B cell (primary cell): ENCODE data around the gene CHODL. TPM values are rescaled to one million over a fixed set of nuclear protein-coding genes. Genes with fewer than 3 reads are reported as not detected.

Source experiments
- ATAC-seq: fragments of 200-7000 bp; cut with Tn5 transposase; one replicate; pipeline ENCODE4 v1.10.0; 2021; ENCODE audit warnings: low read depth, mild to moderate bottlenecking, moderate number of reproducible peaks, moderate library complexity
- CTCF ChIA-PET: fragments of 350-600 bp; sonication (Branson Sonifier 250); formaldehyde crosslinking; loops from one replicate; lab custom pipeline; 2021; ENCODE audit warnings: antibody characterized with exemption, inconsistent platforms; lab: Charles Lee
- POLR2A ChIA-PET: fragments of 350-600 bp; sonication (Branson Sonifier 250); formaldehyde crosslinking; loops from one replicate; lab custom pipeline; 2021; ENCODE audit warnings: antibody characterized with exemption; lab: Charles Lee
- DNase-seq: peaks from one replicate; pipeline ENCODE4 v3.0.0; 2013
- H2AFZ ChIP-seq: 2 replicates; pipeline ENCODE4 v1.6.1; 2012; ENCODE audit warnings: mild to moderate bottlenecking, low read depth, low read length; ENCODE audit not compliant: insufficient read depth, poor library complexity, severe bottlenecking
- H3K27ac ChIP-seq, 2 donors: 1 replicate in 1 of 2; 2 replicates in 1 of 2; pipeline ENCODE4 v1.5.1; 2012 to 2013; ENCODE audit warnings: low read length in 2 of 2, mild to moderate bottlenecking in 2 of 2, moderate library complexity in 1 of 2
- H3K27me3 ChIP-seq, 4 experiments: fragments of 200-600 bp in 1 of 4; sonication (generic) in 1 of 4; replicated peaks in 1 of 4; 1 replicate in 2 of 4; 2 replicates in 2 of 4; pipeline versions ENCODE4 v1.6.1 to v1.7.0; 2013 to 2016; ENCODE audit warnings: low read length in 3 of 4, mild to moderate bottlenecking in 2 of 4, mixed read lengths in 1 of 4, moderate library complexity in 1 of 4; ENCODE audit not compliant: insufficient read depth in 4 of 4, control insufficient read depth in 3 of 4; ENCODE audit errors: control extremely low read depth in 1 of 4
- H3K36me3 ChIP-seq, 2 experiments: replicated peaks in 1 of 2; 1 replicate in 1 of 2; 2 replicates in 1 of 2; pipeline versions ENCODE4 v1.6.1 to v1.7.1; 2013; ENCODE audit warnings: low read length in 1 of 2; ENCODE audit not compliant: insufficient read depth in 2 of 2, control insufficient read depth in 1 of 2; ENCODE audit errors: control extremely low read depth in 1 of 2, extremely low read depth in 1 of 2
- H3K4me1 ChIP-seq, 2 donors: fragments of 200-600 bp in 1 of 2; sonication (generic) in 1 of 2; 1 replicate in 1 of 2; 2 replicates in 1 of 2; pipeline versions ENCODE4 v1.5.1 to v1.6.1; 2013 to 2017; ENCODE audit warnings: low read length in 2 of 2; ENCODE audit not compliant: control insufficient read depth in 2 of 2, insufficient read depth in 2 of 2
- H3K4me2 ChIP-seq: replicated peaks from 2 replicates; pipeline ENCODE3; 2012; ENCODE audit warnings: mild to moderate bottlenecking, low read depth, low read length; ENCODE audit not compliant: poor library complexity, severe bottlenecking
- H3K4me3 ChIP-seq, 5 experiments: fragments of 200-600 bp in 1 of 5; sonication (generic) in 1 of 5; 1 replicate in 3 of 5; 2 replicates in 2 of 5; pipeline versions ENCODE4 v1.5.1 to v1.7.0; 2011 to 2016; ENCODE audit warnings: low read length in 4 of 5, mild to moderate bottlenecking in 4 of 5, low read depth in 2 of 5, control low read depth in 1 of 5, moderate library complexity in 1 of 5; ENCODE audit not compliant: insufficient read depth in 1 of 5; ENCODE audit errors: control extremely low read depth in 1 of 5, extremely low read depth in 1 of 5
- H3K79me2 ChIP-seq: fragments of 200-600 bp; sonication (generic); one replicate; pipeline ENCODE4 v1.6.0; 2016; ENCODE audit warnings: low read length; ENCODE audit not compliant: control insufficient read depth, insufficient read depth
- H3K9ac ChIP-seq: fragments of 200-600 bp; sonication (generic); 2 replicates; pipeline ENCODE4 v1.6.1; 2017; ENCODE audit warnings: mild to moderate bottlenecking, low read length, moderate library complexity
- H3K9me3 ChIP-seq, 3 donors: one replicate each; pipeline versions ENCODE4 v1.6.1 to v1.7.1; 2013; ENCODE audit warnings: low read length in 2 of 3; ENCODE audit not compliant: control insufficient read depth in 2 of 3, insufficient read depth in 1 of 3; ENCODE audit errors: control extremely low read depth in 1 of 3
- H4K20me1 ChIP-seq: 2 replicates; pipeline ENCODE4 v1.6.0; 2012; ENCODE audit warnings: mild to moderate bottlenecking, low read length; ENCODE audit not compliant: insufficient read depth, control insufficient read depth, poor library complexity, severe bottlenecking
- H3K27ac Mint-ChIP-seq: one replicate; pipeline ENCODE4 v1.8.0; 2021; ENCODE audit warnings: mixed read lengths
- H3K27me3 Mint-ChIP-seq: one replicate; pipeline ENCODE4 v1.8.0; 2021; ENCODE audit warnings: mixed read lengths
- H3K4me1 Mint-ChIP-seq: one replicate; pipeline ENCODE4 v1.8.0; 2021; ENCODE audit warnings: mixed read lengths
- H3K4me3 Mint-ChIP-seq: one replicate; pipeline ENCODE4 v1.8.0; 2021; ENCODE audit warnings: mixed read lengths
- H3K9me3 Mint-ChIP-seq: one replicate; pipeline ENCODE4 v1.8.0; 2022; ENCODE audit warnings: mixed read lengths; ENCODE audit not compliant: insufficient read depth
- CTCF ChIP-seq: fragments of 200-600 bp; IDR thresholded peaks from one replicate; pipeline ENCODE4 v1.8.0; 2022; ENCODE audit warnings: antibody characterized with exemption, mild to moderate bottlenecking
- EZH2 ChIP-seq: IDR thresholded peaks from 2 replicates; pipeline ENCODE4 v1.6.1; 2012; ENCODE audit warnings: borderline replicate concordance, low read depth, mild to moderate bottlenecking, moderate library complexity, low read length; ENCODE audit not compliant: insufficient read depth, poor library complexity, severe bottlenecking
- WGBS: methylation state at CpG from one replicate; pipeline ENCODE4 v1.1.5; 2013; ENCODE audit warnings: missing lambda C conversion rate; ENCODE audit not compliant: insufficient coverage; 5-methylcytosine and 5-hydroxymethylcytosine counted together
- intact Hi-C: fragments of 100-400 bp; cut with micrococcal nuclease; formaldehyde crosslinking; loops from one replicate; pipeline ENCODE4 v1.10.0; 2022
- polyA plus RNA-seq: library from polyadenylated mRNA; depleted of rRNA; stranded (reverse); fragments of >200 nt; gene quantifications from 2 replicates; pipeline ENCODE4 v1.2.3, GENCODE V29; 2012
- total RNA-seq, 2 donors: library from RNA; stranded (reverse); fragments of 120-200 nt in 1 of 2; gene quantifications; 1 replicate in 1 of 2; 2 replicates in 1 of 2; pipeline versions ENCODE4 v1.2.3 to v1.2.4, GENCODE V29; 2013 to 2022

CHODL gene
- total and polyA plus RNA-seq, 2 donors (not counting 1 experiment from before 2014, with no cell fraction given): 0.04 to 0.20 TPM

- POLR2A ChIA-PET: no interaction called here
- H3K9ac ChIP-seq: no peak overlapping the region
- no peak overlapping the region for H3K27ac Mint-ChIP-seq
- H3K4me3 ChIP-seq: no peak overlapping the region
- H3K4me1 ChIP-seq: no peaks in the 10 kb centered on the region
- intact Hi-C loops: no loop called here
- no peak for ATAC-seq
- no peaks in the 10 kb centered on the region for H4K20me1 ChIP-seq
- no peaks in the 10 kb centered on the region for H3K79me2 ChIP-seq
- no peaks in the 10 kb centered on the region for H3K4me1 Mint-ChIP-seq
- no peaks in the 10 kb centered on the region for H3K9me3 ChIP-seq
- no peak for TF ChIP-seq CTCF
- no peak for TF ChIP-seq EZH2
- H3K36me3 ChIP-seq: no peaks in the 10 kb centered on the region
- no peak overlapping the region for H3K4me3 Mint-ChIP-seq
- DNase-seq: no peak
- 100% methylated on average over 1 of the region's 4 CpGs for WGBS
- H2AFZ ChIP-seq: no peak overlapping the region
- no peaks in the 10 kb centered on the region for H3K9me3 Mint-ChIP-seq
- CTCF ChIA-PET: no interaction called here
- H3K27me3 ChIP-seq: no peaks in the 10 kb centered on the region
- H3K27me3 Mint-ChIP-seq: no peaks in the 10 kb centered on the region
- no peak overlapping the region for H3K27ac ChIP-seq
- H3K4me2 ChIP-seq: no peak overlapping the region
Measured at GRCh38 chr21:18252256-18252655, 7.6 kb downstream of the CHODL start.

- TF ChIP-seq CTCF (no peak), EZH2 (no peak)
- Histone ChIP-seq H4K20me1 (no peaks in the 10 kb centered on the region), H3K9me3 (no peaks in the 10 kb centered on the region), H2AFZ (no peak overlapping the region), H3K36me3 (no peaks in the 10 kb centered on the region), H3K9ac (no peak overlapping the region), H3K79me2 (no peaks in the 10 kb centered on the region), H3K4me2 (no peak overlapping the region), H3K4me3 (no peak overlapping the region), H3K27ac (no peak overlapping the region), H3K27me3 (no peaks in the 10 kb centered on the region), H3K4me1 (no peaks in the 10 kb centered on the region)
- H3K4me3 Mint-ChIP-seq: no peak overlapping the region
- H3K9me3 Mint-ChIP-seq: no peaks in the 10 kb centered on the region
- no peaks in the 10 kb centered on the region for H3K4me1 Mint-ChIP-seq
- intact Hi-C loops: no loop called here
- no peaks in the 10 kb centered on the region for H3K27me3 Mint-ChIP-seq
- ChIA-PET POLR2A (no interaction called here), CTCF (no interaction called here)
- no peak overlapping the region for H3K27ac Mint-ChIP-seq
- DNase-seq (no peak), ATAC-seq (no peak)
- WGBS: 75% methylated on average over 3 of the region's 5 CpGs
Measured at GRCh38 chr21:18252680-18253079, 8.0 kb downstream of the CHODL start.
